NCI-H1092 treated with DMSO at 0.1 percent for 48 hours (cell line): Measurements from ENCODE around the gene TSHZ3.

Experiments used
- DNase-seq: peaks from one replicate; lab custom pipeline; 2025; lab: John Stamatoyannopoulos, UW

Gene TSHZ3

GRCh38 chr19:31286491-31286890 is 62.7 kb downstream of the TSHZ3 start:
- no peak for DNase-seq

- DNase-seq, result no peak
Observed at GRCh38 chr19:31285744-31286143, 63.5 kb downstream of the TSHZ3 start.

- no peak for DNase-seq
Observed at GRCh38 chr19:31284621-31285020, 64.6 kb downstream of the TSHZ3 start.

GRCh38 chr19:31283701-31284100 is 65.5 kb downstream of the TSHZ3 start:
- no peak for DNase-seq

GRCh38 chr19:31282346-31282745 is 66.9 kb downstream of the TSHZ3 start:
- DNase-seq, result no peak

- no peak for DNase-seq
Observed at GRCh38 chr19:31280287-31281006, 68.8 kb downstream of the TSHZ3 start.

- no peak for DNase-seq
Observed at GRCh38 chr19:31279436-31279765, 69.8 kb downstream of the TSHZ3 start.

GRCh38 chr19:31278555-31279435 is 70.4 kb downstream of the TSHZ3 start:
- DNase-seq, result no peak

- DNase-seq, result no peak
Observed at GRCh38 chr19:31277516-31277915, 71.7 kb downstream of the TSHZ3 start.

- no peak for DNase-seq
Observed at GRCh38 chr19:31276831-31277230, 72.4 kb downstream of the TSHZ3 start.

GRCh38 chr19:31275068-31275334 is 74.2 kb downstream of the TSHZ3 start:
- no peak for DNase-seq

- DNase-seq, result no peak
Observed at GRCh38 chr19:31274251-31275067, 74.8 kb downstream of the TSHZ3 start.

- no peak for DNase-seq
Observed at GRCh38 chr19:31272583-31273106, 76.6 kb downstream of the TSHZ3 start.

- DNase-seq, result no peak
Observed at GRCh38 chr19:31271306-31271911, 77.8 kb downstream of the TSHZ3 start.

- no peak for DNase-seq
Observed at GRCh38 chr19:31270897-31271296, 78.3 kb downstream of the TSHZ3 start.

GRCh38 chr19:31269425-31270127 is 79.7 kb downstream of the TSHZ3 start:
- DNase-seq, result no peak

- DNase-seq, result no peak
Observed at GRCh38 chr19:31268751-31269383, 80.4 kb downstream of the TSHZ3 start.

- DNase-seq, result no peak
Observed at GRCh38 chr19:31266731-31267130, 82.5 kb downstream of the TSHZ3 start.

GRCh38 chr19:31266196-31266595 is 83.0 kb downstream of the TSHZ3 start:
- no peak for DNase-seq

GRCh38 chr19:31264041-31264778 is 85.0 kb downstream of the TSHZ3 start:
- no peak for DNase-seq
